Neural cell (in vitro differentiated cells): ENCODE results near the gene TMEM187. TPM values are rescaled to one million over a fixed set of nuclear protein-coding genes. Genes with fewer than 3 reads are reported as not detected.

Source experiments
- H2AFZ ChIP-seq: fragments of 200-600, 300-800 bp; sonication (generic), shearing (Covaris generic); 2 replicates; pipeline ENCODE4 v1.6.0; 2014; ENCODE audit warnings: low read depth, mild to moderate bottlenecking, antibody characterized with exemption, low read length, moderate library complexity
- H3F3A ChIP-seq: fragments of 200-600 bp; shearing (Covaris generic); 2 replicates; pipeline ENCODE4 v1.6.1; 2016; ENCODE audit warnings: mild to moderate bottlenecking, moderate library complexity, mixed read lengths, antibody characterized with exemption, low read length; ENCODE audit not compliant: insufficient read depth, poor library complexity, severe bottlenecking
- H3K27ac ChIP-seq: fragments of 200-600, 300-800 bp; sonication (generic), shearing (Covaris generic); 2 replicates; pipeline ENCODE4 v1.5.1; 2014; ENCODE audit warnings: mild to moderate bottlenecking, low read length, moderate library complexity
- H3K27me3 ChIP-seq: fragments of 300-800, 200-600 bp; sonication (generic), shearing (Covaris generic); 2 replicates; pipeline ENCODE4 v1.6.0; 2014; ENCODE audit warnings: mild to moderate bottlenecking, low read depth, low read length, moderate library complexity; ENCODE audit not compliant: insufficient read depth
- H3K36me3 ChIP-seq: fragments of 300-800, 200-600 bp; sonication (generic), shearing (Covaris generic); 2 replicates; pipeline ENCODE4 v1.5.1; 2014; ENCODE audit warnings: mild to moderate bottlenecking, antibody characterized with exemption, low read length, moderate library complexity; ENCODE audit not compliant: insufficient read depth
- H3K4me2 ChIP-seq: fragments of 300-800, 200-600 bp; sonication (generic), shearing (Covaris generic); 2 replicates; pipeline ENCODE4 v1.6.0; 2014; ENCODE audit warnings: mild to moderate bottlenecking, low read length
- H3K4me3 ChIP-seq: fragments of 300-800, 200-600 bp; sonication (generic), shearing (Covaris generic); 2 replicates; pipeline ENCODE4 v1.5.1; 2014; ENCODE audit warnings: mild to moderate bottlenecking, low read length, moderate library complexity
- H3K79me2 ChIP-seq: fragments of 200-600 bp; shearing (Covaris generic); replicated peaks from 2 replicates; pipeline ENCODE4 v1.6.0; 2014; ENCODE audit warnings: mild to moderate bottlenecking, low read length, moderate library complexity; ENCODE audit not compliant: insufficient read depth
- H3K9ac ChIP-seq: fragments of 300-800, 200-600 bp; sonication (generic), shearing (Covaris generic); 2 replicates; pipeline ENCODE4 v1.6.1; 2016; ENCODE audit warnings: mild to moderate bottlenecking, low read length, mixed read lengths
- H3K9me2 ChIP-seq: fragments of 200-600 bp; shearing (Covaris generic); 2 replicates; pipeline ENCODE4 v1.6.1; 2016; ENCODE audit warnings: mild to moderate bottlenecking, low read length, mixed read lengths; ENCODE audit not compliant: insufficient read depth
- H3K9me3 ChIP-seq: fragments of 200-600, 300-800 bp; sonication (generic), shearing (Covaris generic); 2 replicates; pipeline ENCODE4 v1.6.1; 2016; ENCODE audit warnings: mild to moderate bottlenecking, mixed run types, low read length, moderate library complexity, mixed read lengths
- H4K20me1 ChIP-seq: fragments of 200-600 bp; shearing (Covaris generic); 2 replicates; pipeline ENCODE4 v1.6.1; 2016; ENCODE audit warnings: mild to moderate bottlenecking, mixed run types; ENCODE audit not compliant: insufficient read depth
- CTCF ChIP-seq: fragments of 450-650 bp; IDR thresholded peaks from 2 replicates; pipeline ENCODE4 v1.5.1; 2014; ENCODE audit warnings: antibody characterized with exemption, mild to moderate bottlenecking, moderate library complexity; ENCODE audit not compliant: poor library complexity, severe bottlenecking
- EP300 ChIP-seq: fragments of 450-650 bp; conservative IDR thresholded peaks from 2 replicates; pipeline ENCODE4 v1.6.1; 2014; ENCODE audit warnings: antibody characterized with exemption, mild to moderate bottlenecking, moderate library complexity; ENCODE audit not compliant: poor library complexity, severe bottlenecking
- EZH2 ChIP-seq: fragments of 200-600, 300-800 bp; shearing (Covaris generic), sonication (generic); IDR thresholded peaks from 2 replicates; pipeline ENCODE4 v1.6.1; 2014; ENCODE audit warnings: antibody characterized with exemption, low read length, borderline replicate concordance, mild to moderate bottlenecking; ENCODE audit not compliant: insufficient read depth, poor library complexity, severe bottlenecking
- MXI1 ChIP-seq: fragments of 450-650 bp; conservative IDR thresholded peaks from 2 replicates; pipeline ENCODE4 v1.6.1; 2014; ENCODE audit warnings: antibody characterized with exemption, mild to moderate bottlenecking; ENCODE audit not compliant: poor library complexity, severe bottlenecking
- POLR2AphosphoS5 ChIP-seq: IDR thresholded peaks from 2 replicates; pipeline ENCODE4 v1.6.1; 2012
- RAD21 ChIP-seq: fragments of 450-650 bp; conservative IDR thresholded peaks from 2 replicates; pipeline ENCODE4 v1.6.1; 2014; ENCODE audit warnings: antibody characterized with exemption, mild to moderate bottlenecking, moderate library complexity
- REST ChIP-seq: IDR thresholded peaks from 2 replicates; pipeline ENCODE4 v1.6.1; 2012; ENCODE audit warnings: borderline replicate concordance
- SMC3 ChIP-seq: fragments of 450-650 bp; conservative IDR thresholded peaks from 2 replicates; pipeline ENCODE4 v1.6.1; 2014; ENCODE audit warnings: antibody characterized with exemption, mild to moderate bottlenecking, moderate library complexity; ENCODE audit not compliant: poor library complexity
- TAF1 ChIP-seq: IDR thresholded peaks from 2 replicates; pipeline ENCODE4 v1.6.1; 2012; ENCODE audit warnings: low read depth
- polyA plus RNA-seq: library from polyadenylated mRNA; depleted of rRNA; stranded (reverse); fragments of >200 nt; gene quantifications from 2 replicates; pipeline ENCODE4 v1.2.3, GENCODE V29; 2014

Gene TMEM187
- polyA plus RNA-seq, 1 donor from 2014 or later = 5.2 TPM

GRCh38 chrX:154017766-154018517 is 45.4 kb downstream of the TMEM187 start:
- Histone ChIP-seq H3K9me2 (no peaks in the 10 kb centered on the region), H2AFZ (no peak overlapping the region), H3K36me3 (no peaks in the 10 kb centered on the region), H3K9me3 (no peaks in the 10 kb centered on the region), H3K4me3 (no peak overlapping the region), H3F3A (no peaks in the 10 kb centered on the region), H3K4me2 (no peak overlapping the region), H3K27ac (no peak overlapping the region), H3K9ac (no peak overlapping the region), H3K27me3 (no peaks in the 10 kb centered on the region), H3K79me2 (no peaks in the 10 kb centered on the region), H4K20me1 (no peaks in the 10 kb centered on the region)
- TF ChIP-seq EP300 (no peak), TAF1 (no peak)

- no peaks in the 10 kb centered on the region for H3K9me3 ChIP-seq
- no peaks in the 10 kb centered on the region for H3F3A ChIP-seq
- no peak overlapping the region for H2AFZ ChIP-seq
- no peak overlapping the region for H3K4me2 ChIP-seq
- no peaks in the 10 kb centered on the region for H3K9me2 ChIP-seq
- no peak overlapping the region for H3K27ac ChIP-seq
- TF ChIP-seq CTCF (no peak), TAF1 (no peak), MXI1 (no peak), REST (no peak)
- no peaks in the 10 kb centered on the region for H3K36me3 ChIP-seq
- no peaks in the 10 kb centered on the region for H3K79me2 ChIP-seq
- no peak overlapping the region for H3K4me3 ChIP-seq
- H3K9ac ChIP-seq = no peak overlapping the region
- no peaks in the 10 kb centered on the region for H3K27me3 ChIP-seq
- H4K20me1 ChIP-seq = no peaks in the 10 kb centered on the region
Measured at GRCh38 chrX:154018518-154019060, 46.0 kb downstream of the TMEM187 start.

GRCh38 chrX:154019061-154019621 is 46.6 kb downstream of the TMEM187 start:
- H3F3A ChIP-seq = no peaks in the 10 kb centered on the region
- no peaks in the 10 kb centered on the region for H3K9me3 ChIP-seq
- H3K9ac ChIP-seq = no peak overlapping the region
- no peak overlapping the region for H2AFZ ChIP-seq
- no peaks in the 10 kb centered on the region for H3K36me3 ChIP-seq
- H3K9me2 ChIP-seq = no peaks in the 10 kb centered on the region
- no peaks in the 10 kb centered on the region for H4K20me1 ChIP-seq
- no peak overlapping the region for H3K4me3 ChIP-seq
- no peak overlapping the region for H3K4me2 ChIP-seq
- H3K27me3 ChIP-seq = no peaks in the 10 kb centered on the region
- H3K27ac ChIP-seq = no peak overlapping the region
- H3K79me2 ChIP-seq = no peaks in the 10 kb centered on the region
- TF ChIP-seq RAD21 = no peak
- TF ChIP-seq EP300 = no peak
- TF ChIP-seq EZH2 = no peak
- TF ChIP-seq SMC3 = no peak
- no peak for TF ChIP-seq CTCF
- no peak for TF ChIP-seq POLR2AphosphoS5
- TF ChIP-seq TAF1 = no peak
- no peak for TF ChIP-seq MXI1
